Measurements from ENCODE around the gene TOMM20L.
"Not testable (repeated sequence)": the region's sequence is repeated elsewhere in the genome, so short reads cannot be mapped to it uniquely, and the experiment has no call there.

Gene TOMM20L
- 0 to 0.24 (median 0.19) reads per million in 4 donors for total RNA-seq

DNA sequence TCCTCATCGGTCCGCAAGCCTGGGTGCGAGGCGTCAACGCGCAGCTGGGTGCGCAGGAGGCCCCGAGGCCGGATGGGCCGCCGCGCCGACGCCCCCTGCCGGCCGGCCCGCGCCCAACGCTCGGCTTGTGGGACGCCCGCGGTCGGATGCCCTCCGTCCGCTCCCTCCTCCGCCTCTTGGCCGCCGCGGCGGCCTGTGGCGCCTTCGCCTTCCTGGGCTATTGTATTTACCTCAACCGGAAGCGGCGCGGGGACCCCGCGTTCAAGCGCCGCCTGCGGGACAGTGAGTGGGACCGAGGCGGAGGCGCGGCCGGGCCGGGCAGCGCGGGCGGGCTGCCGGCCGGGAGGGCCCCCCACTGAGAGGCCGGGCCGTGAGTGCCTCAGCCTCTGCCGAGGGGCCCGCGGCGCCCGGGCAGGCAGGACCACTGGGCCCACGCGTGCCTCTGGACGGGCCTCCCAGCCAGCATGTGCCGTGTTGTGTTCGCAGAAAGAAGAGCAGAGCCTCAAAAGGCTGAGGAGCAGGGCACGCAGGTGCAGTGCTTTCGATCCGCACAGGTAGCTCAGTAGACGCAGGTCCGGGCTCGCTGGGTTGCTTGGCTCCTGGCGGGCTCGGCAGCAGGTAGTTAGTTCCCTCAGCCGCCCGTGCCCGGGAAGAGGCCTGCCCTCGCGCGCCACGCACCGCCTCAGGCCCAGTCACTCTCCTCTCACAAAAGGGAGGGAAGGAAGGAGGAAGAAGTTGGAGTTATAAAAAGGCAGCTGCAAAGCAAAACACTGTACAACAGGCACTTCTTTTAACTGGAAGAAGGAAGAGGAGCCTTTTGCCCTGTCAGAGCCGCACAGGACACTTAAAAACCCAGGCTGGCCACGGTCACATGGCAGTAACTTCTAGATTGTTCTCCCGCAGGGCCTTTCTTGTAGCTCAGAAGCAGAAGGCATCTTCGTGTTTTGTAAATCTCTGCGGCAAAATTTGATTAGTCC, at the start of gene TOMM20L:
TSS of gene TOMM20L (plus strand) at position 119 of the 977 bp plus-strand sequence. CDS start at position 147, 28 bp downstream.
- DNase-seq: peak; percentile 47 to 75 (median 54)

DNA sequence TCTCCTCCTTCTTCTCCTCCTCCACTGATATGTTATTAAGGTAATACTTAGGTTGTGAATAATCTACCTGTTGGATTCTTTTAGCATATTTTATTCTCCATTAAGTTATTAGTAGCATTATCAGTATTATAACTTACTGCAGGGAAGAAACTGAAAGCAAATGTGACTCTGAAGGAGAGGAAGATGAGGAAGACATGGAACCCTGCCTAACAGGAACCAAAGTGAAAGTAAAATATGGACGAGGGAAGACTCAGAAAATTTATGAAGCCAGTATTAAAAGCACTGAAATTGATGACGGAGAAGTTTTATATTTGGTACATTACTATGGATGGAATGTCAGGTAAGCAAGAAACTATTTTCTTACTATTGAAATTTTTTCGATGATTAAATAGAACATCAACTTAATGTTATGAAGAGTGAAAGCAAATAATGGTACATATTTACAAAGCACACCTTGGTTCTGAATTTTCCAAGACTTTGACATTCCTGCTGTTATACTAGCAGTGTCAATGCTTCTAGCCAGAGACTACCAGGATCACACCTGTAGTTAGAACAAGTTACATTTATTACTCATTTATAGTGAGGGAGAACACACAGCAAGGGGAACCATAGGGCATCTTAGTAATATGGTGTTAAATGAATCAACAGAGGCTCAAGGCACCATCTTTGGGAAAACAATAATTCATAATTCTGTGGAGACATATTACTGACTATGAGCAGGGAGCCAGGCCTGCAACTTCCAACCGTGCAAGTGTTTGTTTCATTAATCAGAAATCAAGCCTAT, 42.0 kb upstream of the TOMM20L start:
- no peak for DNase-seq

DNA sequence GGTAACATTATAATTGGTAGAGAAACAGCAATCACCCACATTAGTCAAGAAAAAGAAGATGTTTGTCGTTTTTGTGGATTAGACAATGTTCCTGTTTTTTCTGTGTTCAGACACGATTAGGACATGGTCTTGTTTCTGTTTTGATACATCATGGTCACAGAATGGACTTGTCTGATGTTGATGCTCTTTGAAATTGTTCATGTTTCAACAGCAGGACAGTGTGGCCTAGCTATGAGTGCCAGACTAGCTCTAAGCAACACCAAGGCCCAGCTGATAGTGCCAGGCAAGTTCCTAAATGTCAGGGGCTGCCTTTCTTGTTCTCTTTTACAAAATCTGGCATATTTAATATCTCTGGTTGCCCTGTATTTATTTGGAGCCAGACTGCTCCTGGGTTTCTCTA, 40.9 kb upstream of the TOMM20L start:
- no peak for DNase-seq

DNA sequence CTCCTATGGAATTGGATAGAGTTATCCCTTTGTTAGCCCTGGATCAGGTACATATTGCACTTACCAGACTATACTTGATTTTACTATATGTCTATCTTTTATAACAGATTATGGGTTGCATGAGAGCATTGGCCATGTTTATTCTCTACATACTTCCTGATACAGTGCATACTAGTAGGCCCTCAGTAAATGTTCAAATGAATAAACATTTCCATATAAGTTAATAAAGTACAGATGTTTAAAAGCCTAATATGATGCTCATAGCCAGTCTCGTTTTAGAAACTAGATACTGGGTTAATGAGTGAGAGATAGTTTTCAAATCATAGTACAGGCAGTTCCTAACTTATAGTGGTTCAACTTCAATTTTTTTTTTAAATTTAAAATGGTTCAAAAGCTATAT, 39.5 kb upstream of the TOMM20L start:
- no peak for DNase-seq

DNA sequence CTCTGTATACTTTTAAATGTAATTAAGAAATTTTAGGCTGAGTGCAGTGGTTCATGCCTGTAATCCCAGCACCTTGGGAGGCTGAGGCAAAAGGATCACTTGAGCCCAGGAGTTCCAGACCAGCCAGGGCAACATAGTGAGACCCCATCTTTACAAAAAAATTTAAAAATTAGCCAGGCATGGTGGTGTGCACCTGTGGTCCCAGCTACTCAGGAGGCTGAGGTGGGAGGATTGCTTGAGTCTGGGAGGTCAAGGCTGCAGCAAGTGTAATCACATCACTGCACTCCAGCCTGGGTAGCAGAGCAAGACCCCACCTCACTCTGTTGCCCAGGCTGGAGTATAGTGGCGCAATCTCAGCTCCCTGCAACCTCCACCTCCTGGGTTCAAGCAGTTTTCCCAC, 33.5 kb upstream of the TOMM20L start:
- DNase-seq: not testable (repeated sequence)

DNA sequence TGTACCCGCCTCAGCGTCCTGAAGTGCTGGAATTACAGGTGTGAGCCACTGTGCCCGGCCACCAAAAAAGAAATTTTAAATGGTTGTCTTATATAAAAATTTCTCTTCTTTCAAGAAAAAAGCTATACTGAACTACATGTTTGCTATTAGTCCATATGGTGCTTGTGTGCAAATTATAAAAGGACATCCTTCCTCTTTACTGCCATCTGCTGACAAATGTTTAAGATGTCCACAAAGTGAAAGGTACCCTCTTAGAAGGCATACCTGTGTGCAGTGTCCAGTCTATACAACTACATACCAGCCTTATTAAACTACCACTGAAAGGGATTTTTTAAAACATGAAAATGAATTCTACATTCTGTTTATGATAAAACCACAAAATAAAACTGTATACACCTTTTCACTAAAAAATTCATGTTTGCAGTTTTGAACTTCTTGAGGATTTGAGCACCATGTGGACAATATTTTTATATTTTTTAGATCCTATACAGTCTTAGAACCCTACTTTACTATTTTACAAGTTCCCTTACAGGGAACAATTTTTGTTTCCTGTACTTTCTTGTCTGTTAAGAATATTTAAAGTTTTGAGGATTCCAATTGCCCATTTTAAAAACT, 32.8 kb upstream of the TOMM20L start:
- peak in 1 of 5 donors; percentile 21 for DNase-seq

DNA sequence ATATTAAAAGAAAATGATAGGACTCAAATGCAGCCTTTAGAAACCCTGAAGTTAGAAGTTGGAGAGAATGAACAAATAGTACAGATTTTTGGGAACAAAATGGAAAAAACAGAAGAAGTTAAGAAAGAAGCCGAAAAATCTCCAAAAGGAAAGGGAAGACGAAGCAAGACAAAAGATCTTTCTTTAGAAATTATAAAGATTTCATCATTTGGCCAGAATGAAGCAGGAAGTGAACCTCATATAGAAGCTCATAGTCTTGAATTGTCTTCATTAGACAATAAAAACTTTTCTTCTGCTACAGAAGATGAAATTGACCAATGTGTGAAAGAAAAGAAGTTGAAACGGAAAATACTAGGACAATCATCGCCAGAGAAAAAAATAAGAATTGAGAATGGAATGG, 31.4 kb upstream of the TOMM20L start:
- no peak for DNase-seq

DNA sequence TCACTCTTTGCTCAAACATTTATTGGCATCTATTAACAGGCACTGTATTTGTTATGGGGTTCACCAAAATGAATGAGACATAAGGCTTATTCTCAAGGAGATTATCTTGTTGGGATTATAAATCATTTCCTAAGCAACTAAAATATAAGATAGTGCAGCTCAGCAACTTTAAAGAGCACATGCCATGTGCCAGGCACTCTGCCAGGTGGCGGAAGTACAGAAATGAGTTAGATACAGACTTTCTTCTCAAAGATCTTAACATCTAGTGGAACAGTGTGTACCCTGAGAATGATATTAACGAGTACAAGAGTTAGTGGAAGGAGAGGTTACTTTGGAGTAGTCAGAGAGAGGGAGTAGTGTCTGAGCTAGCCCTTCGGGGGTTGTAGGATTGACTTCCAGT, 28.4 kb upstream of the TOMM20L start:
- DNase-seq: no peak

DNA sequence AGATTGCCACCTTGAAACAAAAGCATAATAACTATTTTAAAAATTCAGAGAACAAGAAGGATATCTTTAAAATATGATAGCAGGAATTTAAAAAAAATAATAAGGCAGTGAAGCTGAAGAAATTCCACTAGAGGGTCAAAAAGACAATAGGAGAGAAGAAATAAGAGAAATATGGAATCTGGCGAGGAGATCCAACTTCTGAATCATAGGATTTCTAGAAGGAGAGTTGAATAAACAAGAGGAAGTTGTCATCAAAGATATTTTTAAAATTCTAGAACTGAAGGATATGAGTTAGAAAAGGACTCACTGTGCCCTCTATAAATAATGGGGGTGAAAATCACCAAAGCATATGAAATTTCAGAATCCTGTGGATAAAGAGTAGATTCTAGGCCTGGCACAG, 26.8 kb upstream of the TOMM20L start:
- no peak for DNase-seq

DNA sequence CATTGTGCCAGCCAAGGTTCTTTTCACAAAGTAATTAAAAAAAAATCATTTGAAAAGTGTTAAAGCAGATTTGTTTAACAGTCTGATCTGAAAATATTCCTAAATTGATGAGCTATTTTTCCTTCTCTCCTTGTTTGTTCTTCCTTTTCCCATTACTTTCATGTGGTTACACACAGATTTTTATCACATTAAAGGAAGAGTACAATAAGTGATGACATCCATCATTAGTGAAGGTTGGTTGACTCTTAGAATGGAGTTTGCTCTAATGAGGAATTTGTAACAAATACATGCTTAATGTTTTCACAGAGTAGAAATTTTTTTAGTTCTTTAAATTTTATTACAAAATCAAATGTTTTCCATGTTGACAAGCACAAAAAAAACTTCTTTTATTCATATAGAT, 18.9 kb upstream of the TOMM20L start:
- DNase-seq: no peak

DNA sequence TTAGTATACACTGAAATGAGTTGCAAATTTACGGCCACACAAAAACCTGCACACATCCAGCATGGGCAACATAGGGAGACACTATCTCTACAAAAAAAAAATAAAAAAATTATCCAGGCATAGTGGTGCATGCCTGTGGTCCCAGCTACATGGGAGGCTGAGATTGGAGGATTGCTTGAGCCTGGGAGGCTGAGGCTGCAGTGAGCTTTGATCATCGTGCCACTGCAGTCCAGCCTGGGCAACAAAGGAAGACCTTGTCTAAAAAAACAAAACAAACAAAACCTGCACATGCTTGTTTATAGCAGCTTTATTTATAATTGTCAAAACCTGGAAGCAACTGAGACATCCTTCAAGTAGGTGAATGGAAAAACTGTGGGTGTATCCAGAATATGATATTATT, 4.9 kb upstream of the TOMM20L start:
- no peak for DNase-seq

DNA sequence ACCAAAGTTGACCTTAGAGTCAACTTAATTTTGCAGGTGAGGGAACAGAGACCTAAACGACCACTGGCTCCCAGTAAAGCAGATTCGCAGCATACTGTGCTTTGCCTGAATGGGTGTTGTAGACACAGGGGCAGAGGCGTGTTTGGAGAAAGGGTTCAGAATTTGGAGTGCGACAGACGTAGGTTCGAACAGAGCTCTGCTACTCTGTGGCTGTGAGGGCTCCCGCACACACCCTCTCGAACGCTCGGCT, 243 bp upstream of the TOMM20L start:
- DNase-seq: no peak

DNA sequence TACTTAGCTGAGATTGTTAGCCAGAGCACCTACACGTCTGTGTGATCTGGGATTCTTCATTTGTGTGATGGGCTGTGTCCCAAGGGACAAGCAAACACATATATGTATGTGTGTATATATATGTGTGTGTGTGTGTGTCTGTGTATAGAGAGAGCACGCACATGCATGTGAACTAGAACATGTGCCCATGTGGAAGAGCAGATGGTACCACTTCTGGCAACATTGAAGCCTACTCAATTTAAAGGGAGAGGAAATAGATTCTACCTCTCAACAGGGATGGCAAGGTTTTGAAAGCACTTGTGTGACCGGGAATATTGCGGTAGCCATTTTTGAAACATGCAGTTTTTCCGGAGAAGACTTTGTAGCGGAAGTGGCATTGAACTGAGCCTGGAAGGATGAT, 1.4 kb downstream of the TOMM20L start:
- no peak for DNase-seq

DNA sequence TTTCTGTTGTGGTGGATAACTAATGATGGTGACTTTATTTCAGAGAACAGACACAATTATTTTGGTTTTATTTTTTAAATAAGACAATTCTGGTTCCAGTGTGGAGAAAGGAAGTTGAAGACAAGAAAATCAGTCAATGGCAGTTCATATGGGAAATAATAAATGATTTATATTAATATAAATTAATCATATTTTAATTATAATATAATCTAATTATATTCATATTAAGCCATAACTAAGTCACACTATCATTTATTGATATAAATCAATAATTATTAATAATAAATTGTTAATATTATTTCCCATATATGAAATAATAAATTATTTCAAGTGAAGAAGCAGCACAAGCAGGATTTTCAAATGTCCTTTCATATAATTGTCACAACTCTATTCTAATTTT, 2.8 kb downstream of the TOMM20L start:
- DNase-seq: no peak

DNA sequence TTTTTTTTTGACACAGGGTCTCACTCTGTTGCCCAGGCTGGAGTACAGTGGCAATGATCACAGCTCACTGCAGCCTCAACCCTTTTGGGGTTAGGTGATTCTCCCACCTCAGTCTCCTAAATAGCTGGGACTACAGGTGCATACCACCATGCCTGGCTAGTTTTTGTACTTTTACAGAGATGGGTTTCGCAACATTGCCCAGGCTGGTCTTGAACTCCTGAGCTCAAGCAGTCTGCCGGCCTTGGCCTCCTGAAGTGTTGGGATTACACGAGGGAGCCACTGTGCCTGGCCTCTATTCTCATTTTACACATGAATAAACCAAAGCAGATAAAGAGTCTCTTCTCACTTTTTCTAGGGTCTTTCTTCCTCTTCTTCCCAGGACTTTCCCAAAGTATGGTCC, 3.2 kb downstream of the TOMM20L start:
- no peak for DNase-seq

DNA sequence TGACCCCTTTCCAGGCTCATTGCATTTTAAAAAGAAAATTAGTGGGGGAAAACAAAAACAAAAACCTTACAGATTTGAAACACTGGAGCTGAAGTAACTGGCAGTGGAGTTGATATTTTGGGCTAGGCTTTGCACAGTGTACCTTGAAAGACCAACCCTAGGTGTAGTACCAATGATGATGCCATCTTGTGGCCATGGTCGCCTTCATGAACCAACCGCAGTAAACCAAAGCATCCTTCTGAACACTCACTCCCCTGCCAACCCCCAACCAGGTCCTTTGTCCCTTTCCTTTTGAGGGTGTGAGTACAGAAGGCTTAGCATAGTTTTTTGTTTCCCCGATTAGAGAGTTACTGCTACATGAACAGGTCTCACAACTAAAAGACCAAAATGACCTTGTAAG, 5.9 kb downstream of the TOMM20L start:
- peak in 1 of 5 donors; percentile 7 for DNase-seq

DNA sequence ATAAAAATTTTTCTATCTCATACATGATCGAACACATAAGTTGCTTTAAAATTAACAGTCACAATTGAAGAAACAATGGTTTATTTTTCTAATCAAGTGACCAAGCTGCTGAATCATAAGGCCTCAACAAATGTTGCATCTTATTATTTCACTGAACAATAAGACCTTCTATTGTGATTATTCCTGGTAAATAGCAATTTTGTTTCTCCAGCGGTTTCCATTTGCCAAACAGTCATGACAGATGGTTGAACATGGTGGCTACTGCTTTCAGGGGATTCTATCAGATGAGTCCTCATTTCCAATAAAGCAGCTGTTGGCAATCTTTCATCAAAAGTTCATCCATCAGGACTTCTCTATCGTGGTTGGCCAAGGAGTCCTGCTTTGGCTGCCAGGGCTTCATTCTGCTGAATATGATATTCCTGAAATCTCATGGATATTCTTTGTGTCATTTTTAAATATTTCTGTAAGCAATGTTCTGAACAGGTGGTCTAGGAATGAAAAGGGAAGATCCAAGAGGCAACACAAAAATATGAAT, 13.0 kb downstream of the TOMM20L start:
- no peak for DNase-seq

DNA sequence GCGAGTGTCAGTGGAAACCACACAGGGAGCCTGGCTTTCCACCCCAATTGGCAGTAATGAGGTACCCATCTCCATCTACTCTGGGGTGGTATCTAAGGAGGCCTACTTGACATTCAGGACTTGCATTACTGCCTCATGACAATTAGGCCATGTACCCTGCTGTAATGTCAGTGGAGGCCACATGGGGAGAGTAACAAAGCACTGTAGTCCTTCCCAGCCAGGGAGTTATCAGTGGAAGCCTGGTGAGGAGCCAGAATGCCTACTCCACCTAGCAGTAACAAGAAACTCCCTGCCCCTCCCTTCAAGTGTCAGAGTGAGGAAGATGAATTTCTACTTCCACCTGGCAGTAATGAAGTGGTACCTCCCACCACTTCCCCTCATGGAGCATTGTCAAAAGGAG, 19.1 kb downstream of the TOMM20L start:
- no peak for DNase-seq

DNA sequence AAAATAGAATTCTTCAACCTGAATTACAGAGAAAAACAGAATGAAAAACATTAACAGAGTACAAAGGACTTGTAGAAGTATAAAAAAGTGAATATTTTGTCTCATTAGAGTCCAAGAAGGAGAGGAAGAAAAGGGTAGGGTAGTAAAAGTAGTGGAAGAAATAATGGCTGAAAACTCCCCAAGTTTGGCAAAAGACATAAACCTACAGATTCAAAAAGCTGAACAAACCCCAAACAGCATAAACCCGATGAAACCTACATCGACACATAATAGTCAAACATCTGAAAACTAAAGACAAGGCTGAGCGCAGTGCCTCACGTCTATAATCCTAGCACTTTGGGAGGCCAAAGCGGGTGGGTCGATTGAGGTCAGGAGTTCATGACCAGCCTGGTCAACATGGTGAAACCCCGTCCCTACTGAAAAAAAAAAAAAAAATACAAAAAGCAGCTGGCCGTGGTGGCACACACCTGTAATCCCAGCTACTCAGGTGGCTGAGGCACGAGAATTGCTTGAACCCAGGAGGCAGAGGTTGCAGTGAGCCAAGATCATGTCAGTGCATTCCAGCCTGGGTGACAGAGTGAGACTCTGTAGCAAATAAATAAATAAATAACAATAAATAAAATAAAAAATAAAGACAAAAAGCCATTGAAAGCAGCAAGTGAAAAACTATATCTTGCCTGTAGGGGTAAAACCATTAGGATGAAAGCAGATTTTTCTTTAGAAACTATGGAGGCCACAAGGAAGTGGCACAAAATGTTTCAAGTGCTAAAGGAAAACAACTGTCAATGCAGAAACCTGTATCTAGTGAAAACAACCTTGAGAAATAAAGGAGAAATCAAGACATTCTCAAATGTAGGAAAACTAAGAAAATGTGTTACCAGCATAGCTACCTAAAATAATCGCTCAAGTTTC, 20.2 kb downstream of the TOMM20L start:
- DNase-seq: no peak

DNA sequence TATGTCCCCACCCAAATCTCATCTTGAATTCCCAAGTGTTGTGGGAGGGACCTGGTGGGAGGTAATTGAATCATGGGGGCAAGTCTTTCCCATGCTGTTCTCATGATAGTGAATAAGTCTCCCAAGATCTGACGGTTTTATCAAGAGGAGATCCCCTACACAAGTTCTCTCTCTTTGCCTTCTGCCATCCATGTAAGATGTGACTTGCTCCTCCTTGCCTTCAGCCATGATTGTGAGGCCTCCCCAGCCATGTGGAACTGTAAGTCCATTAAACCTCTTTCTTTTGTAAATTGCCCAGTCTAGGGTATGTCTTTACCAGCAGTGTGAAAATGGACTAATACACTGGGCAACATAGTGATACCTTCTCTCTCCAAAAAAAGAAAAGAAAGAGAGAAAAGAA, 21.2 kb downstream of the TOMM20L start:
- not testable (repeated sequence) for DNase-seq

DNA sequence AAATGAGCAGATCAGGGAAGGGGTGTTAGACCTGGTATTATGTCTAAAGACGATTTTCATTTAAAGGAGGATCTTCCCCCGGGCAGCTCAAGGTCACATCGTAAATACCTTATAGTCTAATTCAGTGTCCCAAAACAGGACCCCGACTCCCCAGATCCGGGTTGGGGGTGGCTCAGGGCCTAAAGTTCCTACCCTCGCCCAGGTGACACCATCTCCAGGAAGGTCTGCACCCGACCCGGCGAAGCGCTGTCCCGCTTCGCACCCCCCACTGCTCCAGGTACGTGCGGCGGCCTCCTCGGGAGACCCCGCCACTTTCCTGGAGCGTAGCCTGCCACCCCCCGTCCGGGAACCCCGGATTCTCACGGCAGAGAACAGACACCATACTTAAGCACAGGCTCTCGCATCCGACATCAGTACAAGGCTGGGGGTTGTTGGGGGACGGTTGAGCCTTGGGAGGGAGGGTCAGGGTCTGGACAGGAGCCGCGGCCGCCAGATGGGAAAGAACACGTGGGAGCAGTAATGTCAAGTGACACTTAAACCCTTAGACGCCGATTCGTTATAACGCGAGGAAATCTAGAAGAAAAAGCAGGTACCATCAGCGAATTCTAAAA, 31.0 kb downstream of the TOMM20L start:
- peak; percentile 12 to 66 (median 29) for DNase-seq

Measured in T-helper 1 cell (primary cell).